WI38 (cell line): Measurements from ENCODE around the gene SMC1B.

Experiments used
- H3K4me3 ChIP-seq: 2 replicates; pipeline ENCODE4 v1.5.1; 2011; ENCODE audit warnings: low read depth, mild to moderate bottlenecking, control low read depth, low read length
- CTCF ChIP-seq: IDR thresholded peaks from 2 replicates; pipeline ENCODE4 v1.5.1; 2012; ENCODE audit warnings: low read depth, mild to moderate bottlenecking, control low read depth, low read length

The SMC1B gene

GRCh38 chr22:45310977-45311531 is 102.3 kb downstream of the SMC1B start:
- peak overlapping the region; percentile 85 for H3K4me3 ChIP-seq
- TF ChIP-seq CTCF: no peak

DNA sequence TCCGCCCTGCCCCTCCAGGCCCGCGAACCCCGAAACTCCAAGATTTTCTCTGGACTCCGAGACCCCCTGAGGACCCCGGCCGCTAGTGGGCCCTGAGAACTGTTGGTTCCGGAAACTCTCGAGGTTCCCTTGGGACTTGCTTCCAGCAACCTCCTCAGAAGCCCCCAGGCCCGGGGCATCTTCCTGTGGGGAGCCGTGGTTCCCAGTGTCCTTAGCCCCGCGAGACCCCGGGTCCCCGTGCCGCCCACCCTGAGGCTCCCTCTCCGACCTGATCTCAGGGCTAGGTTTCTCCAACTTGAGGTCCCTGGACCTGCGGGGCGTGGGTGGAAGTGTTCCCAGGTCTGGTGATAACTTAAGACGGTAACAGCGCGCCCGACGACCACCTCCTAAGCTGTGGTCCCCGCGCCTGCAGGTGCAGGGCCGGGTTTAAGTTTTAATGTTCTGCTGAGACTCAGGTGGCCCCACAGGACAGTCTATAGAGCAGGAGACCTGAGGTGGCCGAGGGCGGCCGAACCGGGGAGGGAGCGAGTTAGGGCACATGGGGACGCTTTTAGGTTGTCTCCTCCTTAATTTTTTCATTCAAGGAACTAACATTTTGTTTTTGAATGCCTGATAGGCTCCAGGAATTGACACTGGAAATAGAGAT is 102.9 kb downstream of the SMC1B start:
- peak overlapping the region; percentile 85 for H3K4me3 ChIP-seq
- TF ChIP-seq CTCF: no peak

DNA sequence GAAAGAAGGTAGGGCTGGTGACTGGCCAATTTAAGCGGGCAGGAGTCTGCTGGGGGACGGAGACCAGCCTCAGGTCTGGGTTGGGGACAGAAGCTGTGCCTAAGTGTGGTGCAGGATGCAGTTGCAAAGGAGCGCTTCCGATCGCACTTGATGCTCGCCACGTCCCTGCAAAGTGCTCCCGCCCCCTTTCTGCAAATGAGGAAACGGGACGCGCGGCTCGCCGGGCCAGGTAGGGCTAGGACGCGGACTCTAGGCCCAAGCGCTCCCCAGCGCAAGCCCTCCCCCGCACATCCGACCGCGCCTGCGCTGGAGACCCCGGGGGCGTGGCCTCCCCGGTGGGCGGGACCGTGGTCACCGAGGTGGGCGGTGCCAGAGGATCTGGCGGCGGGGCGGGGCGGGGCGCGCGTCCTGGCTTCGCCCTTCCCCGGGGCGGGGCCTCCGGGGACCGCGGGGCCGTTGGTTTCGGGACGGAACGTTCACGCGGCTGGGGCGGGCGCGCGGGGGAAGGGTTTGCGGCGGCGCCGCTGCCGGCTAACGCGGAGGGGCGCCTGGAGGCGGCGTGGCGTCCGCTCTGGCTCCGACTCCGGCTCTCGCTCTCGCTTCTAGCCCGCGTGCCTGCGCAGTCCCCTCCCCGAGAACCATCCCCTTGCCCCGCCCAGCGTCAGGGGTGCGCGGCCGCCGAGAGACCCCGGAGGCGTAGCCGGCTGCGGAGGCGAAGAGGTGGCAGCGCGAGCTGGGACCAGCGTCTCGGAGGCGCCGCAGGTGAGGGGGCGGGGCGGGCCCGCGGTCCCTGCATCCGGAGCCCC is 103.8 kb downstream of the SMC1B start, which contains the start of gene FAM118A:
FAM118A (plus strand) TSS at position 513 of the 806 bp plus-strand sequence. CDS start 12,446 bp downstream, outside the sequence.
- peak within 1 kb of the TSS; percentile 85 for H3K4me3 ChIP-seq
- no peak for TF ChIP-seq CTCF

DNA sequence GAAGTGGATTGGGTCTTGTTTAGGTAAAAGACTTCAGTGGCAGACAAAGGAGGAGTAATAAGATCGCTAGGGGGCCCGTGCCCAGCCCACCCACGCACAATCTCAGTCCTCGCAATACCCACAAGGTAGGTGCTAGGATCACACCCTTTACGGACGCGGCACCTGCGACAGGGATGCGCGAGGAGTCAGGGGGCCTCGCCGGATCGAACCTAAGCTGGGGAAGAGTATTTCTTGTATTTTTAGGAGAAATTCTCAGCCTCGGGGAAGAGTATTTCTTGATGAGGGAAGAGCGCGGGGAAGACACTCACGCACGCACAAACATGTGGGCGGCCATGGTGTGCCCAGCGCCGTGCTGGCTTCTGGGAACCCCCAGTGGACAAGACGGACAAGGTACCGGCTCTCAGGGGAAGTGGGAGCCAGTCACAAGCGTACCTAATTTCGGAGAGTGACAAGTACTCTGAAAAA is 104.4 kb downstream of the SMC1B start:
- H3K4me3 ChIP-seq: peak overlapping the region; percentile 85
- no peak for TF ChIP-seq CTCF

DNA sequence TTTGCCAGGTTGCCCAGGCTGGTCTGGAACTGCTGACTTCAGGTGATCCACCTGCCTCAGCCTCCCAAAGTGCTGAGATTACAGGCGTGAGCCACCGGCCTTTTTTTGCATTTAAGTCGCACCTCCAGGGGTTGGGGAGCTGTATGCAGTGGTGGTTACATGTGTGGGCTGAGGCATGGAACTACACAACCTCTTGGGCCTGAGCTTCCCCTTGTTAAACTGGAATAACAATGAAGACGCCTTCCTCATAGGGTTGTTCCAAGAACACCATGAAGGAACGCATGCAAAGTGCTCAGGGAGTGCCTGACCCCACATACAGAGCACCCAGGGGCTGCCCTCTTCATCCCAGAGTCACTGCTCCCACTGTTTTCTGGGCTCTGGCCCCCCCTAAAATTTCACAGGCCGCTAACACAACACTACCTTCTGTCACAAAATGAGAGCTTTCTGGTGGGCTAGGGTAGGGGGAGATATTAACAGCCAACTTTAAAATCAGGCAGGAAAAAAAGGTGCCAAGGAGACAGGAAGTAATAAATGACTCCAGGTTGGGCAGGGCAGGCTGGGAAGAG is 104.9 kb downstream of the SMC1B start:
- no peak for TF ChIP-seq CTCF
- H3K4me3 ChIP-seq: no peak overlapping the region

DNA sequence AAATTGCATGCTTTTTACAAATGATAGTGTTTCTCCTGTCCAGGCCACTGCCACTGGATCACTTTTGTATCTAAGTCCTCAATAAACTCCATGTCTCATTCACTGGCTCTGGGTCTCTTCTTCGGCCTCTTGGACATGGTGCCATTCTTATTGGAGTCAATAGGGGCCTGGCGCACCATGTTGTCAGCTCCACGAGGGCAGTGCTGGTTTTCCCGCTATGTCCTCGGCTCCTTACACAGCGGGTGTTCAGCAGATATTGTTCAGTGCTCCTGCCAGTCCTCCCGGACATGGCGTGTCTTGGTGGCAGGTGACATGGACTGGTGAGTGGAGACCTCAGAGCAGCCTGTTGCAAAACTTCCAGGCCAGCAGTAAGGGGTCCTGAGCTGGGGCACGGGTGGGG is 107.3 kb downstream of the SMC1B start:
- TF ChIP-seq CTCF: no peak
- H3K4me3 ChIP-seq: no peak overlapping the region
